HG03039 (cell line): ENCODE data around the gene CA10.

Experiments
- ATAC-seq: cut with Tn5 transposase; IDR thresholded peaks from one replicate; pipeline ENCODE4 v1.9.1; 2021; ENCODE audit warnings: mild to moderate bottlenecking, moderate library complexity; ENCODE audit not compliant: unreplicated experiment

Gene CA10

DNA sequence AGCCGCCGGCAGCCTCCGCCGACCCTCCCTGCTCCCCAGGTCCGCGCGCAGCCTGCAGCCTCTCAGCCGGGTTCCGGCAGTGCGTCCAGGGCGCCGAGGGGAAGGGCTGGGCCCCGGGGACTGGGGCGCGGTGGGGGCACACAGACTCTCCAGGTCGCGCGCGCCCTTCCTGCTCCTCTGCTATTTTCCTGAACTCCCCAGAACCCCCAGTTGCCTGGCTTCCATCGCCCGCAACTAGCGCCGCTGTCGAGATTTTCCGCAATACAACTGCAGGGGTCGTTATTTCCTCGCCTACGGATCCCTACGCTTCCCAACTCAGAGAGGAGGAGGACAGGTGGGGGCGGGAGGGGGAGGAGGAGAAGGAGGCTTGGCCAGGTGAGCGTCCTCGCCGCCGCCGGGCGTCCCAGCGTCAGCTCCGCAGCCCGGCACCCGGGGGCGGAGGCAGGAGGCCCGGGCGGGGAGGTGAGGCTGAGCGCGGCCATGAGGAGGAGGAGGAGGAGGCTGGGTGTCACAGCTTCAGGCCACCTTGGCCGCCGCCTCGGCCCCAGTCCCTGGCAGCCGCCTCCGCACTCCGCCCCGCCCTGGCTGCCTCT is at the start of gene CA10:
TSS of gene CA10 (minus strand) at position 265 of the 593 bp plus-strand sequence.
- no peak for ATAC-seq

DNA sequence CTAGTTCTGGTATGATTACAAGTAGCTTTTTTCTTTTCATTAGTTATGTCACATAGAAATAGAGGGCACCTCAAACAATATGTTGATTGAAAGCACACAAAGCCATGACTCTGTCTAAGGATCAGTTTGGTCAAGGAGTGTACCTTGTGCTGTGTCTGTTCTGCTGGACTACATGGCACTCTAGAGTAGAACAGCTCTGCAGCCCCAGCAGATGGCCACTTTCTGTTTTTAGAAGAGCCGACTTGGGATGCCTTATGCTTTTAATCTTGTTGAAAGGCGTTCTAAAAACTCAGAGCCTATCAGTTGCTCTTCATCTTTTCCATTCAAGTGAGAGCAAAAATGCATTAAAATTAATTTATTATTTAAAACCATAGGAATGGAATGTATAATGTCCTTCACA is 49.3 kb upstream of the CA10 start:
- no peak for ATAC-seq

DNA sequence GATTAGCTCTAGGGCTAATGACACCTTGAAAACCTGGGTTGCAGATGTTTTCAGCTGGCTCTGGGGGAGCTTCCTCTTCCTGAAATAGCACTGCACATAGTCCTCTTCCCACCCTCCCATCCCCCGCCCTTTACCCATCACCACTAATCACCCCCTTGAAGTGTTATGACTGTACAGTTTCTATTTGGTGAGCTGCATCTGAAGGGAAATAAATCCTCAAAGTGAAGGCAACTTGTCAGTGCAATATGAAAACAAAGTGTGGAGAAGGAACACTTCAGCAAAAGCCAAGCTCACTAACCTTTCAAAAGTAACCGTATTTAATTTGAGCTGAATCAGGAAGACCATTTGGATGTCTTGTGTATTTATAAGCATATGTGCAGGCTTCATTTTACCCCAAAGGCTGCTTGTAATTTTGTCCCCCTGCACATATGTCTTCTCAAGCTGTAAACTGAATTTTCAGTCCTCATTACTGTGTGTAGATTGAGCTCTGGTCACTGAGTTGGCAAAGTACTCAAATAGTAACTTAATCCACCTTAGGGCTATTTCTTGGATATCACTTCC is 44.1 kb upstream of the CA10 start:
- no peak for ATAC-seq

DNA sequence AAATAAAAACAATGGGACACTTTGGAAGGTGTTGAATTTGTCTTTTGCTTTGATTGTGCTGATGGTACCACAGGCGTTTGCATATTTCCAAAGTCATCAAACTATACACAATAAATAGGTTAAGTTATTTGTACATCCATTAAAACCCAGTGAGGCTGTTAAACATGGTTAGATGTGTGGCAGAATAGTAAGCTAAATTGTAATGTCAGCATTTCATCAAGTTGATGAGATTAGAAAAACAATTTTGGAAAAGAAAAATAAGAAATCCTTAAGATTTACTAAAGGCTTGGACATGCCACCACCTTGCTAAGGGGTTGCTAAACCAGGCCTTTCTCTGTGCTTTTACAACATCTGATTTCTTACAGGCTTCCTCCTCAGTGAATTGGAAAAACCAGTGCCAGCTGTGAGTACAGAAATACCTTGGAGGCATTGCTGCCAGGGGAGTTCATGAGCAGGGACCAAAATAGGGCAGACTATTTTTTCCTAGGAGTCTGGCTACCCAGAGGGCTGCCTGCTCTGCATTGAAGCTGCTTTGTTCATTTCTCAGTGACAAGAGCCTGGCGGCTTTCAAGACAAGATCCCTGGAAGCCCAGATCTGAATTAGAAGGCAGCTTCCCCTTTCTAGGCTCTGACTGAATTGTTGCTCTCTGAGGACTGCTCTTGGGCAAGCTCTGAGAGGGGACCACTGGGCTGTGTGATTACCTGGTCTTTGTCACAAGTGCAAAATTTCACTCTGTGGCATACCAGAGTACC is 43.4 kb upstream of the CA10 start:
- no peak for ATAC-seq

GRCh38 chr17:52191491-52191890 is 33.0 kb upstream of the CA10 start:
- ATAC-seq, result no peak

DNA sequence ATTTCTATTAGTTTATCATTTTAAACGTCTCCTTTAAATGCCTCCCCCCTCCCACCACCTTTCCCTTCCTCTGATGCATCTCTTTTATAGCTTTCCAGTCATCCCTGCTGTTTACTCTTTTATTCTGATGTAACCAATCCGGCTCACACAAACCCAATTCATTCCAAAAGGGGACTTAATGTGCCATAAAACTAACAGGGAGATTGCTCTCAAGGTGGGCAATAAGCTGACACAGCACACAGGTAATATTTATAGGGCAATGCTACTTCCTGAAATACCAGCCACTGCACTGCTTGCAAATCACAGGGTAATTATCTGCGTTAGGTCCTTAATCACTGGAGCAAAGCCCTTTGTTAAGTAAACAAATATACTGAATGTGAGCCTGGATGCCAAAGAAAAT is 23.3 kb upstream of the CA10 start:
- no peak for ATAC-seq

DNA sequence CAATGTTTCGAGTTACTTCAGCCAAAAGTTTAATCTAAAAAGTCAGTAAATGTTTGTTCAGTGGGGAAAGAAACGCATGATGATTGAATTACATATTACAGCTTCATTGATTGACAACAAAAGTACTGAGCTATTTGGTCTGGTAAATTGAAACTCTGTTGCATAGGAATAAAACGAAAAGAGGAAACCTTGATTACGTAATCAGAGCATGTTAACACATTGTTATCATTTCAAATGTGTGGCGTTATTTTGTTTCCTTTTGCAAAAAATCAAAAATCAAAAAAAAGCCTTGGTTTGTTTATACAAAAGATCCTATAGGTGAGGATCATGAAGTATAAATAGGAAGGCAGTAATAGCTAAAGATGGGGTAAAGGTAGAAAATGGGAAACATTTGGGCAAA is 19.5 kb upstream of the CA10 start:
- no peak for ATAC-seq

DNA sequence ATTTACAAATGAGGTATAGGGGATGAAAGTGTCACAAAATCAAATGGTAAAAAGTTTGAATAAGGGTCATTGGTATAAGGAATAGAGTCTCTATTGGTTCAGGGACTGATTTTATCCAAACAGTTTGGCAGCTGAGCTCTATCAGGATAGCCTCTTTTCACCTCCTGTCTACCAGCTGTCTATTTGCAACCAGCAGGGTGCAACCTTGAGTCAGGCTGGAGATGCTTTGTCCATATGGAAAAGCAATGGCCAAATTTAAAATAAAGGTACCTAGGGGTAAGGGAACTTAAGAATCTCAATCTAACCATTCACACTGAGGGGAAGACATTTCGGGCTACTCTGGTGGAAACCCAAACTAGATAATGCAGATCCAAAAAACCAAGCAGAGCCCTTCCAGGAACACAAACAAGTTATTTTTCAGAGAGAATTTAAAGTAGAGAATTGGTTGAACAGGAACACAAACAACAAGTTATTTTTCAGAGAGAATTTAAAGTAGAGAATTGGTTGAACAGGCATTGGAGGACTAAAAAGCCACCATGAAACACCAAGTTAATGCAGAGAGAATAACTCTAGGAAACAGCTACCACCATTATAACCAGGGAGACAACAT is 12.6 kb upstream of the CA10 start:
- no peak for ATAC-seq

DNA sequence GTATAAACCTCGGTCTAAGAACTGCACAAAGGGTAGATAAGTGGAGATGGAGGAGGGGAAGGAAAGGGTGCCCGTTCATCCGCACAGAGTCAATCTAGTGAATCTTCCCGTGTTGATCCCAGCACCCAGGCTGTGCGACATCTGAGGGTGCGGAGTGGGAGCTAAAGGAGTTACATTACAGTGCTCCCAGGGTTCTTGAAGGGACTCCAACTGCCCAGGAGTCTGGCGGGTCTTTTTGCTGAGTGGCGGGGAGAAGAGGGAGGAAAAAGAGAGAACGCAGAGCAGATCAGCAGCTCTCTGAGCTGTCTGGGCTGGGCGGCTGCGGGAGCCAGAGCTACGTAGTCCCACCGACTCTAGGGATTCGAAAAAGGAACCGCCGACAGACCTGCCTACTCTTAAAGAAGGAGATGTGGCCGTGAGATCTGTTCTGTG is 1.6 kb upstream of the CA10 start:
- no peak for ATAC-seq

DNA sequence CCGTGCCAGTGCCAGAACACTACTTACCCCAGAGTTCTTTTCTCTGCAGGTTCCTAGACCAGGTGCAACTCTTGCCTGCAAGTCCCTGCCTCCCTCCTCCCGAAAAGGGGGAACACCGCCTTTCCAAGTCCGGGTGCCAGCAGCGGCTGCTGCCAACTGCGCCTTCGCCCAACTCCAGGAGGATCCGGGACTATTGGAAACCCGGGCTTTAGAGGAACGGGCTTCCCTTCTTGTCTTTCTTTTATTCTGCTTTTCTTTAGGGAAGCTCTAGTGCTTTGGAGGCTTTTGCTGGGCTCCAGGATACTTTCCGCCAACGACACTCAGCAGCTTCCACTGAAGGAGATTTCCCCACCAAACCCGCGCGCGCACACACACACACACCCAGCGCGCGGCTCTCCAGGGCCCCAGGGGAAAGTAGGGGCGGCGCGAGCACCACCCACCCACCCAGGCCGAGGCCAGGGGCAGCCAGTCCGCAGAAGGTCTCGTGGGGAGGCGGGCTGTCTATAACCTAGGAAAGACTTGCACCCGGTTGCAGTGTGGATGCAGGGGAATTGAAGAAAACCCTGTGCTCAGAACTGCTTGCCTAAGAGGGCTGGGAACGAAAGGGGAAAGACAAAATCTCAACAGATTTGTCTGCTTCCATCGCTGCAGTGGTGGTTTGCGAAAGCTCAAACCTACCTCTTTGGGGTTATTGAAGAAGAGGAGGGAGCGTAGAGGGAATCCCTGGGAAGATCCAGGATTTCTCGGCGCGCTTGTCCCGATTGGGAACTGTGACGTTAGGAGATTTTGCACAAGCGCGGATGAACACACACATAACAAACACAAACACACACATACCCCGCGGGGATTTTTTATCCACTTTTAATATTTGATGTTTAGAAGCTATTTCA is 977 bp upstream of the CA10 start:
- ATAC-seq, result no peak

DNA sequence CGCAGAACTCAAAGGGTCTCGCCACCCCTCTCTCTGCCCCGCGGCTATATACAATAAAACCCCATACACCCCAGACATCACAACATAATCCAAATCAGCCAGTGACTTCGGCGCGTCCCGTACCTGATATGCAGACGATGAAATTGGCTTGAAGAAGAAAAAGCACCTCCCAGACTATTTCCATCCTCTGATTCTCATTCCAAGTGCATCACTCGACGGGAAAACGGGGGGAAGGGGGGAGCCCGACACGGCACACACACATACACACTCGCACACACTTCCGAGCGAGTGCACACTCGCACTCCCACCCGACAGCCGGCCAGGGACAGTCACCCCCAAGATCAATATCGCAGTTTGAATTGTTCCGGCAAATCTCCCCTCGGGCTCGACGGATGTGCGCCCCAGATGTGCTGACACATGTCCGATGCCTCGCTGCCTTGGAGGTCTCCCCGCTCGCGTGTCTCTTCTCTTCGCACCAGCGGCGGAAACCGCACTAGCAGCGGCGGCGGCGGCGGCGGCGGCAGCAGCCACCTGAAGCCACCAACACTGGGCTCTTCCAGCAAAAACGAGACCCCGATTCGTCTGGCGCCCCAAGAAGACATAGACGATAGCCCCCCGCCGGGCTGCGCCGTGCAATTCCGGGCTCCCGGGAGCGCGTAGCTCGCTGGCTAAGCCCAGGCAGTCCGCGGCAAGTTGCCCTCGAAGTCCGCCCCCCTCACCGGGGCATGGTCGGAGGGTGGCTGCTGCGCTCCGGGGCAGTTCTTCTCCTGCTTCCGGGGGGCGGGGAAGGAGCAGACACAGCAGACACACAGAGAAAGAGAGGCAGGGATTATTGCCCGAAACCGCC is 688 bp downstream of the CA10 start:
- ATAC-seq, result no peak

DNA sequence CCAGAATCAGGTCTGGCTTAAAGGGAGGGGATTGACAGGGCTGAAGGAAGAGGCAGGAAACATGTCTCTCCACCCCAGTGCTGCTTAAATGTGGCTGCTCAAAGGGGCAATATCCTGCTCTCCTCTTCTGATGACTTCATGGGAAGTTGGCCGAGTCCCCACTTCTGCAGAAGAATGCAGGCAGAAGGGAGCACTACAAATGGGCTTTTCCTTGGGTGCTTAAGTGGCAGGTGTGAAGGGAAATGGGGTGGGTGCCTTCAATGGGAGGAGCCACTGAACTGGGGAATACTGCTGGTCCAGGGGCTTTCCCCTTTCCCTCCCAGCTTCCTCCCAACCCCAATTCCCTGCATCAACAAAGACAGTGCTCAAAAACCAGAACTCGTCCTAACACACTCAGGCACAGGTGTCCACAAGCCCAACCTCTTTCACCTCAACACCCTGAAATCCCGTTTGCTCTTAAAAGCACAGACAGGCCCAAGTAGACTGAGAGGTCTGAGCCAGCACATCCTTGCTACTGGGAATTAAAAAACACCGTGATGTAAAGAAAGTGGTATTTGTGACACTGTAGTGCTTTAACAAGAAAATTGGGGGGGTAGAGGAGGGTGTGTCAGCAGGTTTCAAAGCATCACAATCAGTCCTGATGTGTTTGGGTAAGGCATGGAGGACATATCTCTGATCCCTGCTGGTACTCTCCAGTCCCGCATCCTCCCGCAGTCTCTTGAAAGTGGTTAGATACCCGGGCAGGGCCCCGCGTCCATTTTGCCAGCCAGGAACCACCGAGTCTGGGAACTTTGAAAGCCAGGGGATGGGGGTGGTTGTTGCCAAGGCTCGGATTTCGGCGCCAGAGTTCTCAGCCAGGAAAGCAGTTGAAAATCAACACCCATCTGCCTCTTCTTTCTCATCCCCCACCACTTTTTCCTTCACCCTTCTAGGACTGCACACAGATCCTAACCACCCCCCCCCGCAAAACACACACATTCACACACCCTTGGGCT is 1.6 kb downstream of the CA10 start:
- no peak for ATAC-seq

GRCh38 chr17:52155301-52155700 is 3.2 kb downstream of the CA10 start:
- ATAC-seq, result no peak

- no peak for ATAC-seq
These were observed 4.0 kb downstream of the CA10 start for GRCh38 chr17:52154466-52154865.

- no peak for ATAC-seq
These were observed 7.6 kb downstream of the CA10 start for GRCh38 chr17:52150935-52151334.

DNA sequence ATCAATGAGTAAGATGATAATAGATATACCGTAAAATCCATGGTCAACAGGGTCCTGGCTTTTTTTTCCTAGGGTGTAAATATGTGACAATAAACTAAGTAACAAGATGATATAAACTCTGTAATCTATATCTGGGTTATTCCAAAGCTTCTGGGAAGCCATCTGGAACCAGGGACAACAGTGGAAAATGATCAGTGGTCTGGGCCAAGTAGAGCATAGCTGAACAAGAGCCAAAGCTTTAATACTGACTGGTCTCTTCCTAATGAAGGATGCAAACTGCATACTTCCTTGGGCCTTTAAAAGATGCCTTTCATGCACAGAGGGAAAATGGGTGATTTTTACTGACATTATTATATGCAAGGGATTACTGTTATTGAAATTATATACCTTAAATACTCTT is 8.9 kb downstream of the CA10 start:
- no peak for ATAC-seq

DNA sequence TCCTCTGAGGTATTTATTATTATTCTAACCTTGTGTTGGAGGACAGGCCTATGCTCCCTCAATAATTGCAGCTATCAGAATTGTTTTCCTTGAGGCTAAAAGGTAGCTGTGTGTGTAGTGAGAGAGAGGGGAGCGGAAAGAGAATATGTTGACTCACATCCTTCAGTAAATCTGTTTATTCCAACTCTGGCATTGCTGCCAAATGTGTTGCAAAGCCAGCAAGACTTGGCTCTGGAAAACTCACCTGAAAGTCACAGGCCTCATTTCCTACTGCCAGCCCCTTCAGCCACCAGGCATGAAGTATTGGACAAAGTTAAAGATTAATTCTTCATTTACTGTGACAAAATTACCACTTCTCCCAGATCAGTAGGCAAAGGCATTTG is 9.6 kb downstream of the CA10 start:
- no peak for ATAC-seq

GRCh38 chr17:52148288-52148968 is 10.1 kb downstream of the CA10 start:
- no peak for ATAC-seq
